GM23338 (cell line): ENCODE data around the gene NRG3. TPM values are rescaled to one million over a fixed set of nuclear protein-coding genes. Genes with fewer than 3 reads are reported as not detected.

Experiments used
- ATAC-seq: fragments of 200-7000 bp; cut with Tn5 transposase; 3 replicates; pipeline ENCODE4 v1.9.1; 2020
- DNase-seq: peaks from one replicate; pipeline ENCODE4 v3.0.0-alpha.2; 2015; ENCODE audit warnings: low spot score
- H2AFZ ChIP-seq: fragments of 200-600 bp; sonication (generic); 2 replicates; pipeline ENCODE4 v1.8.0; 2016; ENCODE audit warnings: antibody characterized with exemption, mild to moderate bottlenecking, moderate library complexity
- H3F3A ChIP-seq: fragments of 200-600 bp; sonication (generic); replicated peaks from 2 replicates; pipeline ENCODE4 v1.8.0; 2017; ENCODE audit warnings: antibody characterized with exemption, mixed run types, low read depth
- H3K27ac ChIP-seq: fragments of 200-600 bp; sonication (generic); 2 replicates; pipeline ENCODE4 v1.6.1; 2016; ENCODE audit warnings: low read depth
- H3K27me3 ChIP-seq: fragments of 200-600 bp; sonication (generic); 2 replicates; pipeline ENCODE4 v1.8.0; 2016; ENCODE audit warnings: mild to moderate bottlenecking, mixed run types, moderate library complexity; ENCODE audit not compliant: insufficient read depth
- H3K36me3 ChIP-seq: fragments of 200-600 bp; sonication (generic); 2 replicates; pipeline ENCODE4 v1.8.0; 2016; ENCODE audit warnings: mild to moderate bottlenecking; ENCODE audit not compliant: insufficient read depth
- H3K4me1 ChIP-seq: fragments of 200-600 bp; sonication (generic); 2 replicates; pipeline ENCODE4 v1.8.0; 2016; ENCODE audit warnings: mild to moderate bottlenecking, moderate library complexity; ENCODE audit not compliant: insufficient read depth
- H3K4me2 ChIP-seq: fragments of 200-600 bp; sonication (generic); 2 replicates; pipeline ENCODE4 v1.7.1; 2017; ENCODE audit warnings: mixed run types
- H3K4me3 ChIP-seq: fragments of 200-600 bp; sonication (generic); 2 replicates; pipeline ENCODE4 v1.6.1; 2016; ENCODE audit warnings: mixed run types
- H3K79me2 ChIP-seq: fragments of 200-600 bp; sonication (generic); replicated peaks from 2 replicates; pipeline ENCODE4 v1.8.0; 2017; ENCODE audit warnings: mild to moderate bottlenecking; ENCODE audit not compliant: insufficient read depth
- H3K9me2 ChIP-seq: fragments of 200-600 bp; sonication (generic); 2 replicates; pipeline ENCODE4 v1.8.0; 2017; ENCODE audit not compliant: insufficient read depth
- H4K20me1 ChIP-seq: fragments of 200-600 bp; sonication (generic); replicated peaks from 2 replicates; pipeline ENCODE4 v1.8.0; 2017; ENCODE audit warnings: mild to moderate bottlenecking; ENCODE audit not compliant: insufficient read depth
- H3K27ac Mint-ChIP-seq: 2 replicates; pipeline ENCODE4 v1.8.0; 2020; ENCODE audit warnings: inconsistent platforms, mild to moderate bottlenecking, moderate library complexity, mixed read lengths
- H3K27me3 Mint-ChIP-seq: 3 replicates; pipeline ENCODE4 v1.8.0; 2022; ENCODE audit warnings: low read depth, mild to moderate bottlenecking, moderate library complexity, mixed read lengths, inconsistent platforms; ENCODE audit not compliant: insufficient read depth, poor library complexity
- H3K36me3 Mint-ChIP-seq: 3 replicates; pipeline ENCODE4 v1.8.0; 2021; ENCODE audit warnings: low read depth, mild to moderate bottlenecking, inconsistent platforms, moderate library complexity, mixed read lengths
- H3K4me1 Mint-ChIP-seq: 3 replicates; pipeline ENCODE4 v1.8.0; 2020; ENCODE audit warnings: mild to moderate bottlenecking, inconsistent platforms, mixed read lengths
- H3K4me3 Mint-ChIP-seq: 3 replicates; pipeline ENCODE4 v1.8.0; 2021; ENCODE audit warnings: moderate library complexity, mild to moderate bottlenecking, inconsistent platforms, mixed read lengths
- H3K9me3 Mint-ChIP-seq: 3 replicates; pipeline ENCODE4 v1.8.0; 2020; ENCODE audit warnings: moderate library complexity, mild to moderate bottlenecking, inconsistent platforms, mixed read lengths
- CREB1 ChIP-seq: fragments of 250-450 bp; sonication (Bioruptor Pico); IDR thresholded peaks from 2 replicates; pipeline ENCODE4 v1.5.0; 2020; ENCODE audit warnings: low read depth, mild to moderate bottlenecking, moderate library complexity
- EZH2 ChIP-seq: fragments of 200-600 bp; sonication (generic); IDR thresholded peaks from one replicate; pipeline ENCODE4 v1.8.0; 2017; ENCODE audit warnings: antibody characterized with exemption, mild to moderate bottlenecking, low read depth; ENCODE audit not compliant: unreplicated experiment
- EZH2phosphoT487 ChIP-seq: fragments of 200-600 bp; sonication (generic); IDR thresholded peaks from one replicate; pipeline ENCODE4 v1.8.1; 2018; ENCODE audit warnings: antibody characterized with exemption; ENCODE audit not compliant: unreplicated experiment
- JUNB ChIP-seq: IDR thresholded peaks from one replicate; pipeline ENCODE4 v1.6.1; 2016; ENCODE audit warnings: antibody characterized with exemption; ENCODE audit not compliant: unreplicated experiment
- NANOG ChIP-seq: IDR thresholded peaks from 2 replicates; pipeline ENCODE4 v1.6.1; 2016; ENCODE audit warnings: antibody characterized with exemption, borderline replicate concordance
- POLR2AphosphoS5 ChIP-seq: IDR thresholded peaks from 2 replicates; pipeline ENCODE4 v1.6.1; 2016; ENCODE audit warnings: antibody characterized with exemption, low read depth
- STAT1 ChIP-seq: IDR thresholded peaks from one replicate; pipeline ENCODE4 v1.6.1; 2016; ENCODE audit warnings: antibody characterized with exemption; ENCODE audit not compliant: unreplicated experiment
- ZNF114 ChIP-seq: fragments of 250-450 bp; sonication (Bioruptor Pico); IDR thresholded peaks from 2 replicates; pipeline ENCODE4 v1.5.0; 2020; ENCODE audit warnings: mild to moderate bottlenecking, moderate library complexity
- ZNF331 ChIP-seq: fragments of 250-450 bp; sonication (Bioruptor Pico); IDR thresholded peaks from 2 replicates; pipeline ENCODE4 v1.5.0; 2020; ENCODE audit warnings: low read depth, mild to moderate bottlenecking, moderate library complexity
- polyA plus RNA-seq: library from polyadenylated mRNA; unstranded; fragments of >200 nt; fragmentation: Nextera tagmentation; extraction: Ambion mirVana; gene quantifications from 2 replicates; pipeline ENCODE4 v1.2.1, GENCODE V29; 2016
- total RNA-seq: library from RNA; depleted of rRNA; stranded (reverse); fragments of >200 nt; shearing (Covaris generic); gene quantifications from 2 replicates; pipeline ENCODE4 v1.2.3, GENCODE V29; 2014
- TF ChIP-seq, protein P1 (sequence below): fragments of 250-450 bp; sonication (Bioruptor Pico); IDR thresholded peaks from 2 replicates; pipeline ENCODE4 v1.5.0; 2020; ENCODE audit warnings: mild to moderate bottlenecking, moderate library complexity
- TF ChIP-seq, protein P2 (sequence below), 2 experiments: fragments of 200-600 bp in 1 of 2; sonication (generic) in 1 of 2; conservative IDR thresholded peaks; 2 replicates each; pipeline versions ENCODE4 v1.5.1 to v1.6.1; 2016 to 2017; ENCODE audit warnings: antibody characterized with exemption in 2 of 2, low read depth in 2 of 2, mild to moderate bottlenecking in 2 of 2, moderate library complexity in 1 of 2
- TF ChIP-seq, protein P3 (sequence below): IDR thresholded peaks from one replicate; pipeline ENCODE4 v1.6.1; 2018; ENCODE audit warnings: antibody characterized with exemption; ENCODE audit not compliant: unreplicated experiment

NRG3 gene
- total and polyA plus RNA-seq, 2 experiments from 2014 or later, result 1.9 to 3.9 TPM

DNA sequence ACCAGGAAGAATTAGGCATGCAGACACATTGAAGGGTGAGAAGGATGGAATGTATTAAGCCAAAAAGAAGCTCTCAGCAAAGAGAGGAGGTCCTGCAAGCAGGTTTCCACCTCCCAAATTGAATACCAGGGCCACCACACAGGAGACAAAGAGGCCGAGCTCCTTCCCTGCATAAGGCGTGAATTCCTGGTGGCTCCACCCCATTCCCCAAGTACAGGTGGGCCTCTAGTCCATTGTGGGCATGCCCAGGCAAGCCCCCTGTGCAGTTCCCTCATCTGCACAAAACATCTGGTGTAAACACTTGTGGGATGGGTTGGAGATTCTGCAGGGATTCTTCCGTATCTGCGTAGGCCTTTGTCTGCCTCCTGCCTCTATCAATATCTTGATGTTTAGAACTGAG is 817.5 kb downstream of the NRG3 start:
- Histone ChIP-seq H3K36me3 (no peaks in the 10 kb centered on the region), H3K9me2 (no peaks in the 10 kb centered on the region; the same call in 1 of the 2 replicates), H3K4me2 (no peak overlapping the region), H3K79me2 (no peaks in the 10 kb centered on the region), H3K4me3 (no peak overlapping the region), H3K4me1 (no peaks in the 10 kb centered on the region), H2AFZ (no peak overlapping the region), H4K20me1 (no peaks in the 10 kb centered on the region), H3K27me3 (no peaks in the 10 kb centered on the region), H3F3A (no peaks in the 10 kb centered on the region), H3K27ac (no peak overlapping the region)
- Mint-ChIP-seq H3K4me3 (no peak overlapping the region), H3K9me3 (peaks cover 32% of the 10 kb centered on the region), H3K4me1 (no peaks in the 10 kb centered on the region; the same call in 2 of the 3 replicates), H3K27me3 (peaks cover 2% of the 10 kb centered on the region), H3K36me3 (peaks cover 22% of the 10 kb centered on the region), H3K27ac (no peak overlapping the region)
- peak; percentile 28 for DNase-seq
- no peak for TF ChIP-seq EZH2
- no peak for ATAC-seq

GRCh38 chr10:82721831-82722230 is 846.8 kb downstream of the NRG3 start:
- H3K4me1 ChIP-seq, result no peaks in the 10 kb centered on the region
- ATAC-seq, result no peak
- no peaks in the 10 kb centered on the region for H3K27me3 Mint-ChIP-seq
- peaks cover 6% of the 10 kb centered on the region for H3K9me3 Mint-ChIP-seq
- no peak for DNase-seq
- no peak overlapping the region for H3K4me3 Mint-ChIP-seq
- no peaks in the 10 kb centered on the region for H3K9me2 ChIP-seq
- H2AFZ ChIP-seq, result no peak overlapping the region
- no peak overlapping the region for H3K27ac Mint-ChIP-seq
- H4K20me1 ChIP-seq, result no peaks in the 10 kb centered on the region
- H3K79me2 ChIP-seq, result no peaks in the 10 kb centered on the region
- H3K36me3 Mint-ChIP-seq, result peaks cover 6% of the 10 kb centered on the region
- H3F3A ChIP-seq, result no peaks in the 10 kb centered on the region
- no peaks in the 10 kb centered on the region for H3K4me1 Mint-ChIP-seq
- H3K4me2 ChIP-seq, result no peak overlapping the region
- no peaks in the 10 kb centered on the region for H3K27me3 ChIP-seq
- H3K4me3 ChIP-seq, result no peak overlapping the region
- H3K27ac ChIP-seq, result no peak overlapping the region
- H3K36me3 ChIP-seq, result no peaks in the 10 kb centered on the region
- TF ChIP-seq ZNF331 (CRISPR knock-in tag), result no peak
- TF ChIP-seq EZH2, result no peak
- TF ChIP-seq CREB1 (CRISPR knock-in tag), result no peak
- TF ChIP-seq POLR2AphosphoS5, result no peak
- TF ChIP-seq, protein P1, sequence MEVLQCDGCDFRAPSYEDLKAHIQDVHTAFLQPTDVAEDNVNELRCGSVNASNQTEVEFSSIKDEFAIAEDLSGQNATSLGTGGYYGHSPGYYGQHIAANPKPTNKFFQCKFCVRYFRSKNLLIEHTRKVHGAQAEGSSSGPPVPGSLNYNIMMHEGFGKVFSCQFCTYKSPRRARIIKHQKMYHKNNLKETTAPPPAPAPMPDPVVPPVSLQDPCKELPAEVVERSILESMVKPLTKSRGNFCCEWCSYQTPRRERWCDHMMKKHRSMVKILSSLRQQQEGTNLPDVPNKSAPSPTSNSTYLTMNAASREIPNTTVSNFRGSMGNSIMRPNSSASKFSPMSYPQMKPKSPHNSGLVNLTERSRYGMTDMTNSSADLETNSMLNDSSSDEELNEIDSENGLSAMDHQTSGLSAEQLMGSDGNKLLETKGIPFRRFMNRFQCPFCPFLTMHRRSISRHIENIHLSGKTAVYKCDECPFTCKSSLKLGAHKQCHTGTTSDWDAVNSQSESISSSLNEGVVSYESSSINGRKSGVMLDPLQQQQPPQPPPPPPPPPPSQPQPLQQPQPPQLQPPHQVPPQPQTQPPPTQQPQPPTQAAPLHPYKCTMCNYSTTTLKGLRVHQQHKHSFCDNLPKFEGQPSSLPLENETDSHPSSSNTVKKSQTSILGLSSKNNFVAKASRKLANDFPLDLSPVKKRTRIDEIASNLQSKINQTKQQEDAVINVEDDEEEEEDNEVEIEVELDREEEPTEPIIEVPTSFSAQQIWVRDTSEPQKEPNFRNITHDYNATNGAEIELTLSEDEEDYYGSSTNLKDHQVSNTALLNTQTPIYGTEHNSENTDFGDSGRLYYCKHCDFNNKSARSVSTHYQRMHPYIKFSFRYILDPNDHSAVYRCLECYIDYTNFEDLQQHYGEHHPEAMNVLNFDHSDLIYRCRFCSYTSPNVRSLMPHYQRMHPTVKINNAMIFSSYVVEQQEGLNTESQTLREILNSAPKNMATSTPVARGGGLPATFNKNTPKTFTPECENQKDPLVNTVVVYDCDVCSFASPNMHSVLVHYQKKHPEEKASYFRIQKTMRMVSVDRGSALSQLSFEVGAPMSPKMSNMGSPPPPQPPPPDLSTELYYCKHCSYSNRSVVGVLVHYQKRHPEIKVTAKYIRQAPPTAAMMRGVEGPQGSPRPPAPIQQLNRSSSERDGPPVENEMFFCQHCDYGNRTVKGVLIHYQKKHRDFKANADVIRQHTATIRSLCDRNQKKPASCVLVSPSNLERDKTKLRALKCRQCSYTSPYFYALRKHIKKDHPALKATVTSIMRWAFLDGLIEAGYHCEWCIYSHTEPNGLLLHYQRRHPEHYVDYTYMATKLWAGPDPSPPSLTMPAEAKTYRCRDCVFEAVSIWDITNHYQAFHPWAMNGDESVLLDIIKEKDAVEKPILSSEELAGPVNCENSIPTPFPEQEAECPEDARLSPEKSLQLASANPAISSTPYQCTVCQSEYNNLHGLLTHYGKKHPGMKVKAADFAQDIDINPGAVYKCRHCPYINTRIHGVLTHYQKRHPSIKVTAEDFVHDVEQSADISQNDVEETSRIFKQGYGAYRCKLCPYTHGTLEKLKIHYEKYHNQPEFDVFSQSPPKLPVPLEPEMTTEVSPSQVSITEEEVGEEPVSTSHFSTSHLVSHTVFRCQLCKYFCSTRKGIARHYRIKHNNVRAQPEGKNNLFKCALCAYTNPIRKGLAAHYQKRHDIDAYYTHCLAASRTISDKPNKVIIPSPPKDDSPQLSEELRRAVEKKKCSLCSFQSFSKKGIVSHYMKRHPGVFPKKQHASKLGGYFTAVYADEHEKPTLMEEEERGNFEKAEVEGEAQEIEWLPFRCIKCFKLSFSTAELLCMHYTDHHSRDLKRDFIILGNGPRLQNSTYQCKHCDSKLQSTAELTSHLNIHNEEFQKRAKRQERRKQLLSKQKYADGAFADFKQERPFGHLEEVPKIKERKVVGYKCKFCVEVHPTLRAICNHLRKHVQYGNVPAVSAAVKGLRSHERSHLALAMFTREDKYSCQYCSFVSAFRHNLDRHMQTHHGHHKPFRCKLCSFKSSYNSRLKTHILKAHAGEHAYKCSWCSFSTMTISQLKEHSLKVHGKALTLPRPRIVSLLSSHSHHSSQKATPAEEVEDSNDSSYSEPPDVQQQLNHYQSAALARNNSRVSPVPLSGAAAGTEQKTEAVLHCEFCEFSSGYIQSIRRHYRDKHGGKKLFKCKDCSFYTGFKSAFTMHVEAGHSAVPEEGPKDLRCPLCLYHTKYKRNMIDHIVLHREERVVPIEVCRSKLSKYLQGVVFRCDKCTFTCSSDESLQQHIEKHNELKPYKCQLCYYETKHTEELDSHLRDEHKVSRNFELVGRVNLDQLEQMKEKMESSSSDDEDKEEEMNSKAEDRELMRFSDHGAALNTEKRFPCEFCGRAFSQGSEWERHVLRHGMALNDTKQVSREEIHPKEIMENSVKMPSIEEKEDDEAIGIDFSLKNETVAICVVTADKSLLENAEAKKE (CRISPR knock-in tag), result no peak
- TF ChIP-seq ZNF114 (CRISPR knock-in tag), result no peak
- no peak for TF ChIP-seq JUNB
- TF ChIP-seq, protein P2, sequence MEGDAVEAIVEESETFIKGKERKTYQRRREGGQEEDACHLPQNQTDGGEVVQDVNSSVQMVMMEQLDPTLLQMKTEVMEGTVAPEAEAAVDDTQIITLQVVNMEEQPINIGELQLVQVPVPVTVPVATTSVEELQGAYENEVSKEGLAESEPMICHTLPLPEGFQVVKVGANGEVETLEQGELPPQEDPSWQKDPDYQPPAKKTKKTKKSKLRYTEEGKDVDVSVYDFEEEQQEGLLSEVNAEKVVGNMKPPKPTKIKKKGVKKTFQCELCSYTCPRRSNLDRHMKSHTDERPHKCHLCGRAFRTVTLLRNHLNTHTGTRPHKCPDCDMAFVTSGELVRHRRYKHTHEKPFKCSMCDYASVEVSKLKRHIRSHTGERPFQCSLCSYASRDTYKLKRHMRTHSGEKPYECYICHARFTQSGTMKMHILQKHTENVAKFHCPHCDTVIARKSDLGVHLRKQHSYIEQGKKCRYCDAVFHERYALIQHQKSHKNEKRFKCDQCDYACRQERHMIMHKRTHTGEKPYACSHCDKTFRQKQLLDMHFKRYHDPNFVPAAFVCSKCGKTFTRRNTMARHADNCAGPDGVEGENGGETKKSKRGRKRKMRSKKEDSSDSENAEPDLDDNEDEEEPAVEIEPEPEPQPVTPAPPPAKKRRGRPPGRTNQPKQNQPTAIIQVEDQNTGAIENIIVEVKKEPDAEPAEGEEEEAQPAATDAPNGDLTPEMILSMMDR (conservative IDR thresholded peaks at IDR 0.05; ENCODE audit: low read depth in 2 of 2), result no peak
- no peak for TF ChIP-seq STAT1
- TF ChIP-seq EZH2phosphoT487, result no peak
- no peak for TF ChIP-seq NANOG
- TF ChIP-seq, protein P3, sequence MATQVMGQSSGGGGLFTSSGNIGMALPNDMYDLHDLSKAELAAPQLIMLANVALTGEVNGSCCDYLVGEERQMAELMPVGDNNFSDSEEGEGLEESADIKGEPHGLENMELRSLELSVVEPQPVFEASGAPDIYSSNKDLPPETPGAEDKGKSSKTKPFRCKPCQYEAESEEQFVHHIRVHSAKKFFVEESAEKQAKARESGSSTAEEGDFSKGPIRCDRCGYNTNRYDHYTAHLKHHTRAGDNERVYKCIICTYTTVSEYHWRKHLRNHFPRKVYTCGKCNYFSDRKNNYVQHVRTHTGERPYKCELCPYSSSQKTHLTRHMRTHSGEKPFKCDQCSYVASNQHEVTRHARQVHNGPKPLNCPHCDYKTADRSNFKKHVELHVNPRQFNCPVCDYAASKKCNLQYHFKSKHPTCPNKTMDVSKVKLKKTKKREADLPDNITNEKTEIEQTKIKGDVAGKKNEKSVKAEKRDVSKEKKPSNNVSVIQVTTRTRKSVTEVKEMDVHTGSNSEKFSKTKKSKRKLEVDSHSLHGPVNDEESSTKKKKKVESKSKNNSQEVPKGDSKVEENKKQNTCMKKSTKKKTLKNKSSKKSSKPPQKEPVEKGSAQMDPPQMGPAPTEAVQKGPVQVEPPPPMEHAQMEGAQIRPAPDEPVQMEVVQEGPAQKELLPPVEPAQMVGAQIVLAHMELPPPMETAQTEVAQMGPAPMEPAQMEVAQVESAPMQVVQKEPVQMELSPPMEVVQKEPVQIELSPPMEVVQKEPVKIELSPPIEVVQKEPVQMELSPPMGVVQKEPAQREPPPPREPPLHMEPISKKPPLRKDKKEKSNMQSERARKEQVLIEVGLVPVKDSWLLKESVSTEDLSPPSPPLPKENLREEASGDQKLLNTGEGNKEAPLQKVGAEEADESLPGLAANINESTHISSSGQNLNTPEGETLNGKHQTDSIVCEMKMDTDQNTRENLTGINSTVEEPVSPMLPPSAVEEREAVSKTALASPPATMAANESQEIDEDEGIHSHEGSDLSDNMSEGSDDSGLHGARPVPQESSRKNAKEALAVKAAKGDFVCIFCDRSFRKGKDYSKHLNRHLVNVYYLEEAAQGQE, result no peak
